Breast epithelium (tissue), 3 donors: ENCODE measurements around the gene NTHL1.

Experiments used
- CTCF ChIP-seq, 3 donors: fragments of 450-650 bp; IDR thresholded peaks; one replicate each; pipeline ENCODE4 v1.5.1; 2016 to 2017; ENCODE audit warnings: antibody characterized with exemption in 3 of 3, mild to moderate bottlenecking in 3 of 3, moderate library complexity in 3 of 3
- POLR2A ChIP-seq: fragments of 450-650 bp; IDR thresholded peaks from one replicate; pipeline ENCODE4 v1.6.1; 2016; ENCODE audit warnings: antibody characterized with exemption, mild to moderate bottlenecking, moderate library complexity
- POLR2AphosphoS5 ChIP-seq, 3 donors: sonication (generic); formaldehyde crosslinking; IDR thresholded peaks; one replicate each; pipeline ENCODE4 v1.6.1; 2017; ENCODE audit warnings: antibody characterized with exemption in 3 of 3

GRCh38 chr16:2057438-2057837, 9.8 kb upstream of the NTHL1 start:
- no peak for TF ChIP-seq POLR2A
- no peak for TF ChIP-seq CTCF (IDR thresholded peaks at IDR 0.05)
- TF ChIP-seq POLR2AphosphoS5 (IDR thresholded peaks at IDR 0.05): no peak
